Skeletal muscle satellite cell (primary cell): ENCODE measurements around the gene KCNJ8.

ENCODE experiments used
- H3K27me3 ChIP-seq: 2 replicates; pipeline ENCODE4 v1.7.0; 2013; ENCODE audit warnings: low read length; ENCODE audit not compliant: control insufficient read depth, insufficient read depth
- H3K36me3 ChIP-seq: 2 replicates; pipeline ENCODE4 v1.7.0; 2013; ENCODE audit warnings: mild to moderate bottlenecking, control low read depth, low read length; ENCODE audit not compliant: insufficient read depth
- H3K4me1 ChIP-seq: 2 replicates; pipeline ENCODE4 v1.7.0; 2013; ENCODE audit warnings: low read length; ENCODE audit not compliant: control insufficient read depth, insufficient read depth
- H3K4me2 ChIP-seq: 2 replicates; pipeline ENCODE4 v1.7.0; 2013; ENCODE audit warnings: mild to moderate bottlenecking, low read length
- H3K4me3 ChIP-seq: 2 replicates; pipeline ENCODE4 v1.7.0; 2013; ENCODE audit warnings: low read length
- H3K9ac ChIP-seq: 2 replicates; pipeline ENCODE4 v1.7.0; 2013; ENCODE audit warnings: mild to moderate bottlenecking, low read depth, low read length, moderate library complexity
- H3K9me3 ChIP-seq: replicated peaks from 2 replicates; pipeline ENCODE4 v1.7.0; 2013; ENCODE audit warnings: mild to moderate bottlenecking, control low read depth, low read length

KCNJ8 gene

DNA sequence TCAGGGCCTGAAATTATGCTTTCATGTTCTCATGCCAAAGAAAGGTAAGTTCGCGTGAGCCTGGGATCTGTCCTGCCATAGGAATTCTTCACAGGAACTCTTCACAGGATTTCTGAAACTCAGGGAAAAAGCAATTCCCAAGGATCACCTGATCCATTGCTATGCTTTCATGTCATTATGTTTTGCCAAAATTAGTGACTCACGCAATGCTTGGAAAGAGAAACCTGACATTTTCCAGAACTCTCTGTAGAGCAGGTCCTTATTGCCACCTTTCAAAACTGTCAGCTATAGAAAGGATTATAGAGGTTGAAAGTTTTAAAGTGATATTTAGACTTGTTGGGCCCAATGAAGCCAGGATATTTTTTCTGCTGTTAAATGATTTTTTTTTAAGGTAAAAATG, 6.3 kb upstream of the KCNJ8 start:
- Histone ChIP-seq H3K27me3 (no peaks in the 10 kb centered on the region), H3K36me3 (no peaks in the 10 kb centered on the region), H3K4me2 (no peak overlapping the region), H3K4me3 (no peak overlapping the region), H3K9ac (no peak overlapping the region), H3K4me1 (no peaks in the 10 kb centered on the region), H3K9me3 (no peaks in the 10 kb centered on the region)

DNA sequence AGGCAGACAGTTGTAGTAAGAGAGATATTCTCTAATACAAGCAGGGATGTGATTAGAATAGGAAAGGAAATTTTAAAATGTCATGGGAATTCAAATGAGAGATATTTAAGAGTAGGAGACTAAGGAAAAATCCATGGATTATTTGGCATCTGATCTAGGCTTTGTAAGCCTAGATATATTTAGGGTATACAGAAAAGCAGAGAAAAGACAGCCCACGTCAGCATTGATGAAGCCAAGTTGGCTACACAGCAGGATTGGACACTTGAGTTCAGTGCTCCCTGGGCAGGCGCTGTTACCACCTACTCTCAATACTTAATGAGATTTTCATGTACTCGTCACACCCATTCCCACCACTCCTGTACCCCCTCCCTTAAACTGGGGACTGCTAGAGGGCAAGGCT, 1.7 kb upstream of the KCNJ8 start:
- H3K9me3 ChIP-seq, result no peaks in the 10 kb centered on the region
- no peaks in the 10 kb centered on the region for H3K27me3 ChIP-seq
- H3K4me3 ChIP-seq, result no peak overlapping the region
- H3K4me2 ChIP-seq, result no peak overlapping the region
- no peak overlapping the region for H3K9ac ChIP-seq
- peaks cover 20% of the 10 kb centered on the region for H3K4me1 ChIP-seq
- H3K36me3 ChIP-seq, result no peaks in the 10 kb centered on the region

- peaks cover 27% of the 10 kb centered on the region for H3K4me1 ChIP-seq
- H3K36me3 ChIP-seq, result no peaks in the 10 kb centered on the region
- peak overlapping the region; percentile 78 for H3K4me2 ChIP-seq
- H3K27me3 ChIP-seq, result no peaks in the 10 kb centered on the region
- H3K4me3 ChIP-seq, result peak overlapping the region; percentile 77
- peak overlapping the region; percentile 69 for H3K9ac ChIP-seq
- H3K9me3 ChIP-seq, result no peaks in the 10 kb centered on the region
Observed at GRCh38 chr12:21775133-21775820, 771 bp upstream of the KCNJ8 start.

- Histone ChIP-seq H3K9me3 (no peaks in the 10 kb centered on the region), H3K4me2 (peak overlapping the region; percentile 78), H3K4me3 (peak overlapping the region; percentile 77), H3K4me1 (peaks cover 27% of the 10 kb centered on the region), H3K27me3 (no peaks in the 10 kb centered on the region), H3K36me3 (no peaks in the 10 kb centered on the region), H3K9ac (peak overlapping the region; percentile 77)
Observed at GRCh38 chr12:21773806-21774205, 700 bp downstream of the KCNJ8 start.

- peak overlapping the region; percentile 77 for H3K9ac ChIP-seq
- no peaks in the 10 kb centered on the region for H3K9me3 ChIP-seq
- no peaks in the 10 kb centered on the region for H3K27me3 ChIP-seq
- H3K4me3 ChIP-seq, result peak overlapping the region; percentile 77
- peaks cover 27% of the 10 kb centered on the region for H3K4me1 ChIP-seq
- no peaks in the 10 kb centered on the region for H3K36me3 ChIP-seq
- H3K4me2 ChIP-seq, result peak overlapping the region; percentile 78
Observed at GRCh38 chr12:21773263-21773741, 1.2 kb downstream of the KCNJ8 start.

DNA sequence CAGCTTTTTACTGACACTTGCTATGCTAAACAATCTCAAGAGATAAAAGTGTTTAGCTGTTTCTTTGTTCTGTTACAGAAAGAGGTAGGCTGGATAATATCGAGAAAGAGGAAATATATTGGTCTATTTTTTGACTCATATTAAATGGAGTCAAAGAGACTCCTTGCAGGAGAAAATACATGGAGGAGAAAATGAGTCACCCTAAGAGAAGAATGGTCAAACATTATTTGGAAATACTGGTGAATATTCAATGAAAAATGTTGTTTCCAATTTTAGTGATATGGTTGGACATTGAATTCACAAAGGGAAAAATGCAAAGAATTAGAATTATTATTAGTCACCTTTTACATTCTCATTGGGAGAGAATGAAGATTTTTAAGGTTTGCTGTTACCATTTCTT, 3.2 kb downstream of the KCNJ8 start:
- Histone ChIP-seq H3K9me3 (no peaks in the 10 kb centered on the region), H3K27me3 (no peaks in the 10 kb centered on the region), H3K4me3 (no peak overlapping the region), H3K4me1 (peaks cover 27% of the 10 kb centered on the region), H3K9ac (peak overlapping the region; percentile 0), H3K36me3 (no peaks in the 10 kb centered on the region), H3K4me2 (peak overlapping the region; percentile 4)

DNA sequence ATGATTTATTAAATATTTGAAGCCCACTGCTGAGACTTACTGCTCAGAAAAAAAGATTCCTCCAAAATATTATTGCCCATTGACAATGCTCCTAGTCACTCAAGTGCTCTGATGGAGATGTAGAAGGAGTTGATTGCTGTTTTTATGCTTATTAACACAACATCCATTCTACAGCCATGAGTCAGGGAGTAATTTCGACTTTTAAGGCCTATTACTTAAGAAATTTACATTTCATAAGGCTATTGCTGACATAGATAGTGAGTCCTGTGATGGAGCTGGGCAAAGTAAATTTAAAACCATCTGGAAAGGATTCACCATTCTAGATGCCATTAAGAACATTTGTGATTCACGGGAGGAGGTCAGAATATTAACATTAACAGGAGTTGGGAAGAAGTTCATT, 5.2 kb downstream of the KCNJ8 start:
- Histone ChIP-seq H3K9me3 (no peaks in the 10 kb centered on the region), H3K4me2 (no peak overlapping the region), H3K4me3 (no peak overlapping the region), H3K36me3 (no peaks in the 10 kb centered on the region), H3K9ac (no peak overlapping the region), H3K4me1 (peaks cover 27% of the 10 kb centered on the region), H3K27me3 (no peaks in the 10 kb centered on the region)

DNA sequence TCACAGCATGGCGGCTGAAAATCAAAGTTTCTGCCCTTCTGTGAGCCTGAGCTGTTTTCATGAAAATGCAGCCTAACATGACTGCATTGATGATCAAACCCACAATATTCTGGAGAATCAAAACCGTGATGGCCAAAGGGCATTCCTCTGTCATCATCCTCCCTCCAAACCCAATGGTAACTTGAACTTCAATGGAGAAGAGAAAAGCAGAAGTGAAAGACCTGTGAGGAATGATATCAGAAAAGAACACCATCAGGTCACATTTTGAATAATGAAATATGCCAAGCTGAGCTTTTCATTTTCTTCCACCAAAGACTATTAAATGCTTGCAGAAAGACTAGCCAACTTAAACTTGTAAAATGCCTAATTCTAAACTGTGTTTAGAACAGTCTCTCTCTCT, 8.1 kb downstream of the KCNJ8 start:
- H3K36me3 ChIP-seq, result no peaks in the 10 kb centered on the region
- H3K4me1 ChIP-seq, result peaks cover 7% of the 10 kb centered on the region
- no peaks in the 10 kb centered on the region for H3K9me3 ChIP-seq
- no peak overlapping the region for H3K9ac ChIP-seq
- no peak overlapping the region for H3K4me3 ChIP-seq
- H3K27me3 ChIP-seq, result no peaks in the 10 kb centered on the region
- no peak overlapping the region for H3K4me2 ChIP-seq

GRCh38 chr12:21764950-21765349, 9.6 kb downstream of the KCNJ8 start:
- Histone ChIP-seq H3K9ac (no peak overlapping the region), H3K36me3 (no peaks in the 10 kb centered on the region), H3K4me1 (no peaks in the 10 kb centered on the region), H3K27me3 (no peaks in the 10 kb centered on the region), H3K4me3 (no peak overlapping the region), H3K9me3 (no peaks in the 10 kb centered on the region), H3K4me2 (no peak overlapping the region)

DNA sequence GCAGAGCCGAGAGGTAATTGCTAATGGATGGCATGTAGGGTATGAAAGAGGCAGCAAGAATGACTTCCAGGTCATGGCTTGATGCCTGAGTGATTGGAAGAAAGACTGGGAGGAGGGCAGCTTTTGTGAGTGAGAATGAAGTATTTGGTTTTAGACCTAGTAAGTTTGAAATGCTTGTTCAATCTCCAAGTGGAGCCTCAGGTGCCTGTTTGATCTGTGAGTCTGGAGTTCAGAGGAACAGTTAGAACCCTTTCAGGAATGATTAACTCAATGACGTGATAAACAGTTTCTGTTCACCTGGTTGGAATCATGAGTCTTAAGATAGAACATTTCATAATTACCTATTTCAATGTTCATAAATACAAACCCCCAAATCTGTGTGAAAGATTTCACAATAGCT, 10.4 kb downstream of the KCNJ8 start:
- no peaks in the 10 kb centered on the region for H3K27me3 ChIP-seq
- no peaks in the 10 kb centered on the region for H3K9me3 ChIP-seq
- H3K36me3 ChIP-seq, result no peaks in the 10 kb centered on the region
- no peaks in the 10 kb centered on the region for H3K4me1 ChIP-seq
- H3K4me3 ChIP-seq, result no peak overlapping the region
- H3K4me2 ChIP-seq, result no peak overlapping the region
- no peak overlapping the region for H3K9ac ChIP-seq

GRCh38 chr12:21763531-21763930, 11.0 kb downstream of the KCNJ8 start:
- Histone ChIP-seq H3K9me3 (no peaks in the 10 kb centered on the region), H3K36me3 (no peaks in the 10 kb centered on the region), H3K9ac (no peak overlapping the region), H3K27me3 (no peaks in the 10 kb centered on the region), H3K4me2 (no peak overlapping the region), H3K4me3 (no peak overlapping the region), H3K4me1 (no peaks in the 10 kb centered on the region)

GRCh38 chr12:21759737-21760136, 14.8 kb downstream of the KCNJ8 start:
- Histone ChIP-seq H3K27me3 (no peaks in the 10 kb centered on the region), H3K9ac (no peak overlapping the region), H3K4me1 (no peaks in the 10 kb centered on the region), H3K4me2 (no peak overlapping the region), H3K4me3 (no peak overlapping the region), H3K36me3 (no peaks in the 10 kb centered on the region), H3K9me3 (no peaks in the 10 kb centered on the region)
